Neuronal stem cell (in vitro differentiated cells): ENCODE data around the gene FGA. TPM values are rescaled to one million over a fixed set of nuclear protein-coding genes. Genes with fewer than 3 reads are reported as not detected.

Experiments used
- DNase-seq: peaks from one replicate; pipeline ENCODE4 v3.0.0-alpha.2; 2013; ENCODE audit warnings: low spot score
- H2AFZ ChIP-seq: one replicate; pipeline ENCODE4 v1.6.1; 2013; ENCODE audit warnings: mild to moderate bottlenecking, low read length, inconsistent platforms
- H2AK5ac ChIP-seq: 2 replicates; pipeline ENCODE4 v1.6.1; 2013; ENCODE audit warnings: low read depth, mild to moderate bottlenecking, inconsistent platforms, low read length, moderate library complexity, mixed read lengths
- H2BK120ac ChIP-seq: 2 replicates; pipeline ENCODE4 v1.6.1; 2013; ENCODE audit warnings: low read depth, mild to moderate bottlenecking, inconsistent platforms, low read length, moderate library complexity, mixed read lengths
- H2BK12ac ChIP-seq: one replicate; pipeline ENCODE4 v1.6.1; 2013; ENCODE audit warnings: low read length, inconsistent platforms
- H2BK15ac ChIP-seq: 2 replicates; pipeline ENCODE4 v1.6.1; 2013; ENCODE audit warnings: mild to moderate bottlenecking, low read length, inconsistent platforms, mixed read lengths
- H2BK5ac ChIP-seq: one replicate; pipeline ENCODE4 v1.6.1; 2013; ENCODE audit warnings: inconsistent platforms, mild to moderate bottlenecking, low read length, moderate library complexity
- H3K14ac ChIP-seq: one replicate; pipeline ENCODE4 v1.6.1; 2013; ENCODE audit warnings: low read length, inconsistent platforms
- H3K18ac ChIP-seq: 2 replicates; pipeline ENCODE4 v1.6.1; 2013; ENCODE audit warnings: low read length, inconsistent platforms
- H3K23ac ChIP-seq: 2 replicates; pipeline ENCODE4 v1.6.1; 2013; ENCODE audit warnings: low read depth, mild to moderate bottlenecking, mixed read lengths, low read length, inconsistent platforms; ENCODE audit not compliant: poor library complexity
- H3K27ac ChIP-seq: replicated peaks from 3 replicates; pipeline ENCODE4 v1.5.1; 2013; ENCODE audit warnings: low read length, inconsistent platforms
- H3K27me3 ChIP-seq, 3 experiments: 2 replicates each; pipeline ENCODE4 v1.6.1; 2013; ENCODE audit warnings: low read length in 3 of 3, mild to moderate bottlenecking in 2 of 3, inconsistent platforms in 1 of 3, low read depth in 1 of 3, mixed read lengths in 1 of 3, moderate library complexity in 1 of 3; ENCODE audit not compliant: control insufficient read depth in 3 of 3, insufficient read depth in 3 of 3
- H3K36me3 ChIP-seq, 2 donors: replicated peaks in 1 of 2; 2 replicates each; pipeline ENCODE4 v1.6.1; 2013; ENCODE audit warnings: low read length in 2 of 2; ENCODE audit not compliant: control insufficient read depth in 2 of 2, insufficient read depth in 2 of 2
- H3K4ac ChIP-seq: 2 replicates; pipeline ENCODE4 v1.6.1; 2013; ENCODE audit warnings: inconsistent platforms, mild to moderate bottlenecking, low read length, moderate library complexity
- H3K4me1 ChIP-seq, 2 donors: 1 replicate in 1 of 2; 2 replicates in 1 of 2; pipeline ENCODE4 v1.6.1; 2013; ENCODE audit warnings: low read length in 2 of 2, low read depth in 1 of 2; ENCODE audit not compliant: control insufficient read depth in 2 of 2, insufficient read depth in 1 of 2
- H3K4me2 ChIP-seq: one replicate; pipeline ENCODE4 v1.6.1; 2013; ENCODE audit warnings: mild to moderate bottlenecking, low read length, inconsistent platforms; ENCODE audit not compliant: insufficient read depth, poor library complexity, severe bottlenecking
- H3K4me3 ChIP-seq, 2 donors: 2 replicates each; pipeline ENCODE4 v1.5.1; 2013; ENCODE audit warnings: low read length in 2 of 2, mild to moderate bottlenecking in 2 of 2, inconsistent platforms in 1 of 2, moderate library complexity in 1 of 2
- H3K79me1 ChIP-seq: one replicate; pipeline ENCODE4 v1.6.1; 2013; ENCODE audit warnings: low read depth, mild to moderate bottlenecking, inconsistent platforms, low read length, moderate library complexity
- H3K9ac ChIP-seq: one replicate; pipeline ENCODE4 v1.6.1; 2013; ENCODE audit warnings: mild to moderate bottlenecking, low read depth, low read length, inconsistent platforms; ENCODE audit not compliant: poor library complexity
- H3K9me3 ChIP-seq, 2 donors: replicated peaks in 1 of 2; 2 replicates each; pipeline versions ENCODE3 to v1.6.1; 2013; ENCODE audit warnings: low read length in 2 of 2, mild to moderate bottlenecking in 2 of 2, inconsistent platforms in 1 of 2, low read depth in 1 of 2, mixed read lengths in 1 of 2, moderate library complexity in 1 of 2; ENCODE audit not compliant: control insufficient read depth in 2 of 2, insufficient read depth in 1 of 2
- H4K8ac ChIP-seq: one replicate; pipeline ENCODE4 v1.6.1; 2013; ENCODE audit warnings: low read depth, mild to moderate bottlenecking, inconsistent platforms, low read length, moderate library complexity
- H4K91ac ChIP-seq: one replicate; pipeline ENCODE4 v1.6.1; 2013; ENCODE audit warnings: low read length, low read depth, mild to moderate bottlenecking, inconsistent platforms; ENCODE audit not compliant: poor library complexity
- WGBS, 2 donors: extraction: QIAGEN DNeasy Blood & Tissue Kit; methylation state at CpG; one replicate each; pipeline ENCODE4 v1.1.7; 2013; ENCODE audit warnings: missing lambda C conversion rate in 2 of 2, mixed read lengths in 1 of 2; ENCODE audit not compliant: insufficient read length in 2 of 2, insufficient replicate concordance in 1 of 2; ENCODE audit errors: extremely low coverage in 2 of 2; 5-methylcytosine and 5-hydroxymethylcytosine counted together
- small RNA-seq: library from polyadenylated mRNA; stranded (forward); fragments of <200 nt; extraction: miRNeasy Mini kit (QIAGEN cat#:217004); gene quantifications from one replicate; pipeline ENCODE3, GENCODE V24; 2013; ENCODE audit not compliant: insufficient read depth

FGA gene

GRCh38 chr4:154542271-154542879, 48.2 kb downstream of the FGA start:
- no peak overlapping the region for H3K14ac ChIP-seq
- no peak for DNase-seq
- WGBS, 2 donors, result no CpG with 5 or more reads among the region's 4 CpGs
- no peak overlapping the region for H3K4me2 ChIP-seq
- no peaks in the 10 kb centered on the region for H3K79me1 ChIP-seq
- no peak overlapping the region for H3K4ac ChIP-seq
- H3K9ac ChIP-seq, result no peak overlapping the region
- H2AFZ ChIP-seq, result no peak overlapping the region
- no peak overlapping the region for H4K8ac ChIP-seq
- H3K27me3 ChIP-seq, result no peaks in the 10 kb centered on the region
- no peak overlapping the region for H2BK15ac ChIP-seq
- peaks cover 20 to 100% of the 10 kb centered on the region in 2 donors for H3K36me3 ChIP-seq
- H3K23ac ChIP-seq, result no peak overlapping the region
- no peak overlapping the region for H3K4me3 ChIP-seq
- no peak overlapping the region for H4K91ac ChIP-seq
- H2BK5ac ChIP-seq, result no peak overlapping the region
- no peak overlapping the region for H2AK5ac ChIP-seq
- H2BK12ac ChIP-seq, result no peak overlapping the region
- no peak overlapping the region for H3K18ac ChIP-seq
- H3K27ac ChIP-seq, result no peak overlapping the region
- no peaks in the 10 kb centered on the region for H3K4me1 ChIP-seq
- no peak overlapping the region for H2BK120ac ChIP-seq
- H3K9me3 ChIP-seq, result no peaks in the 10 kb centered on the region

Small RNA genes within 50 kb of the gene (small RNA-seq; reads per million reads assigned to genes)
- gene RNU6-1285P, result not detected
